IPS-18a (cell line): ENCODE measurements around the gene COL4A1.

ENCODE experiments used
- H3K27ac ChIP-seq: one replicate; pipeline ENCODE4 v1.5.1; 2013; ENCODE audit warnings: low read length
- H3K27me3 ChIP-seq: one replicate; pipeline ENCODE4 v1.6.1; 2013; ENCODE audit warnings: mild to moderate bottlenecking, low read length; ENCODE audit not compliant: control insufficient read depth, insufficient read depth
- H3K36me3 ChIP-seq: one replicate; pipeline ENCODE4 v1.6.1; 2013; ENCODE audit warnings: low read depth, low read length; ENCODE audit not compliant: control insufficient read depth
- H3K4me1 ChIP-seq: one replicate; pipeline ENCODE4 v1.6.1; 2013; ENCODE audit warnings: low read depth, low read length; ENCODE audit not compliant: control insufficient read depth
- H3K4me3 ChIP-seq: one replicate; pipeline ENCODE4 v1.5.1; 2013; ENCODE audit warnings: low read length
- H3K9ac ChIP-seq: one replicate; pipeline ENCODE4 v1.6.1; 2013; ENCODE audit warnings: mild to moderate bottlenecking, low read length, moderate library complexity
- H3K9me3 ChIP-seq: one replicate; pipeline ENCODE4 v1.6.1; 2013; ENCODE audit warnings: low read depth, low read length; ENCODE audit not compliant: control insufficient read depth

COL4A1 gene

GRCh38 chr13:110245416-110245899 lies 61.5 kb downstream of the COL4A1 start:
- H3K4me3 ChIP-seq: no peak overlapping the region
- H3K9me3 ChIP-seq: no peaks in the 10 kb centered on the region
- H3K4me1 ChIP-seq: peaks cover 4% of the 10 kb centered on the region
- no peak overlapping the region for H3K27ac ChIP-seq
- no peaks in the 10 kb centered on the region for H3K27me3 ChIP-seq
- no peaks in the 10 kb centered on the region for H3K36me3 ChIP-seq
- H3K9ac ChIP-seq: no peak overlapping the region

GRCh38 chr13:110244976-110245375 lies 62.0 kb downstream of the COL4A1 start:
- Histone ChIP-seq H3K9me3 (no peaks in the 10 kb centered on the region), H3K36me3 (no peaks in the 10 kb centered on the region), H3K27me3 (no peaks in the 10 kb centered on the region), H3K4me1 (peaks cover 4% of the 10 kb centered on the region), H3K27ac (no peak overlapping the region), H3K9ac (no peak overlapping the region), H3K4me3 (no peak overlapping the region)

GRCh38 chr13:110244071-110244830 lies 62.7 kb downstream of the COL4A1 start:
- Histone ChIP-seq H3K27me3 (no peaks in the 10 kb centered on the region), H3K36me3 (no peaks in the 10 kb centered on the region), H3K4me1 (peaks cover 4% of the 10 kb centered on the region), H3K9ac (no peak overlapping the region), H3K27ac (no peak overlapping the region), H3K4me3 (no peak overlapping the region), H3K9me3 (no peaks in the 10 kb centered on the region)

GRCh38 chr13:110242615-110243014 lies 64.3 kb downstream of the COL4A1 start:
- H3K9me3 ChIP-seq: no peaks in the 10 kb centered on the region
- H3K9ac ChIP-seq: no peak overlapping the region
- H3K27me3 ChIP-seq: no peaks in the 10 kb centered on the region
- no peaks in the 10 kb centered on the region for H3K36me3 ChIP-seq
- H3K4me1 ChIP-seq: peaks cover 4% of the 10 kb centered on the region
- no peak overlapping the region for H3K4me3 ChIP-seq
- no peak overlapping the region for H3K27ac ChIP-seq

GRCh38 chr13:110240943-110241342 lies 66.0 kb downstream of the COL4A1 start:
- Histone ChIP-seq H3K9me3 (no peaks in the 10 kb centered on the region), H3K27me3 (no peaks in the 10 kb centered on the region), H3K36me3 (no peaks in the 10 kb centered on the region), H3K4me3 (no peak overlapping the region), H3K27ac (no peak overlapping the region), H3K4me1 (peaks cover 4% of the 10 kb centered on the region), H3K9ac (no peak overlapping the region)

GRCh38 chr13:110240352-110240751 lies 66.6 kb downstream of the COL4A1 start:
- H3K36me3 ChIP-seq: no peaks in the 10 kb centered on the region
- no peaks in the 10 kb centered on the region for H3K9me3 ChIP-seq
- no peak overlapping the region for H3K9ac ChIP-seq
- no peaks in the 10 kb centered on the region for H3K27me3 ChIP-seq
- H3K4me1 ChIP-seq: peaks cover 4% of the 10 kb centered on the region
- no peak overlapping the region for H3K4me3 ChIP-seq
- no peak overlapping the region for H3K27ac ChIP-seq

GRCh38 chr13:110239280-110240125 lies 67.5 kb downstream of the COL4A1 start:
- no peaks in the 10 kb centered on the region for H3K27me3 ChIP-seq
- H3K9ac ChIP-seq: no peak overlapping the region
- no peak overlapping the region for H3K27ac ChIP-seq
- H3K4me1 ChIP-seq: peaks cover 4% of the 10 kb centered on the region
- H3K9me3 ChIP-seq: no peaks in the 10 kb centered on the region
- H3K4me3 ChIP-seq: no peak overlapping the region
- H3K36me3 ChIP-seq: no peaks in the 10 kb centered on the region

GRCh38 chr13:110238818-110239195 lies 68.2 kb downstream of the COL4A1 start:
- H3K27ac ChIP-seq: no peak overlapping the region
- peaks cover 4% of the 10 kb centered on the region for H3K4me1 ChIP-seq
- no peaks in the 10 kb centered on the region for H3K27me3 ChIP-seq
- no peak overlapping the region for H3K4me3 ChIP-seq
- H3K9me3 ChIP-seq: no peaks in the 10 kb centered on the region
- H3K9ac ChIP-seq: no peak overlapping the region
- no peaks in the 10 kb centered on the region for H3K36me3 ChIP-seq

- no peaks in the 10 kb centered on the region for H3K9me3 ChIP-seq
- H3K27me3 ChIP-seq: no peaks in the 10 kb centered on the region
- H3K36me3 ChIP-seq: no peaks in the 10 kb centered on the region
- no peak overlapping the region for H3K4me3 ChIP-seq
- H3K4me1 ChIP-seq: peaks cover 4% of the 10 kb centered on the region
- H3K9ac ChIP-seq: no peak overlapping the region
- no peak overlapping the region for H3K27ac ChIP-seq
Observed at GRCh38 chr13:110237875-110238817, 68.8 kb downstream of the COL4A1 start.

- Histone ChIP-seq H3K4me3 (no peak overlapping the region), H3K27me3 (no peaks in the 10 kb centered on the region), H3K9ac (no peak overlapping the region), H3K36me3 (no peaks in the 10 kb centered on the region), H3K9me3 (no peaks in the 10 kb centered on the region), H3K27ac (no peak overlapping the region), H3K4me1 (no peaks in the 10 kb centered on the region)
Observed at GRCh38 chr13:110236831-110237261, 70.1 kb downstream of the COL4A1 start.

- Histone ChIP-seq H3K4me3 (no peak overlapping the region), H3K9ac (no peak overlapping the region), H3K4me1 (no peaks in the 10 kb centered on the region), H3K27ac (no peak overlapping the region), H3K36me3 (no peaks in the 10 kb centered on the region), H3K9me3 (no peaks in the 10 kb centered on the region), H3K27me3 (no peaks in the 10 kb centered on the region)
Observed at GRCh38 chr13:110236431-110236830, 70.5 kb downstream of the COL4A1 start.
